Esophagus squamous epithelium (tissue), 5 donors: ENCODE results near the gene SIK3. TPM values are rescaled to one million over a fixed set of nuclear protein-coding genes. Genes with fewer than 3 reads are reported as not detected.
"Not testable (repeated sequence)": the region's sequence is repeated elsewhere in the genome, so short reads cannot be mapped to it uniquely, and the experiment has no call there.

Source experiments
- DNase-seq: peaks from one replicate; lab custom pipeline; 2025; lab: John Stamatoyannopoulos, UW
- H3K27ac ChIP-seq, 4 donors: fragments of 200-600 bp; sonication (generic); one replicate each; pipeline ENCODE4 v1.5.1; 2016 to 2019; ENCODE audit warnings: mild to moderate bottlenecking in 1 of 4
- H3K27me3 ChIP-seq, 4 donors: fragments of 200-600 bp; sonication (generic); 1 replicate in 3 of 4; 2 replicates in 1 of 4; pipeline versions ENCODE4 v1.5.1 to v1.6.0; 2017 to 2021; ENCODE audit warnings: antibody characterized with exemption in 1 of 4
- H3K36me3 ChIP-seq, 3 donors: fragments of 200-600 bp; sonication (generic); one replicate each; pipeline ENCODE4 v1.5.1; 2016 to 2019
- H3K4me1 ChIP-seq, 3 donors: fragments of 200-600 bp; sonication (generic); one replicate each; pipeline ENCODE4 v1.5.1; 2017 to 2019
- H3K4me3 ChIP-seq, 4 donors: fragments of 200-600 bp; sonication (generic); 1 replicate in 3 of 4; 2 replicates in 1 of 4; pipeline ENCODE4 v1.5.1; 2016 to 2019; ENCODE audit warnings: mild to moderate bottlenecking in 2 of 4, moderate library complexity in 1 of 4
- H3K9me3 ChIP-seq, 3 donors: fragments of 200-600 bp; sonication (generic); one replicate each; pipeline ENCODE4 v1.5.1; 2016 to 2019
- CTCF ChIP-seq, 6 experiments: fragments of 450-650 bp in 4 of 6; fragments of 200-600 bp in 2 of 6; sonication (generic) in 2 of 6; IDR thresholded peaks; one replicate each; pipeline ENCODE4 v1.5.1; 2016 to 2019; ENCODE audit warnings: antibody characterized with exemption in 6 of 6, mild to moderate bottlenecking in 4 of 6, moderate library complexity in 4 of 6
- POLR2A ChIP-seq, 4 donors: fragments of 450-650 bp; IDR thresholded peaks; one replicate each; pipeline ENCODE4 v1.6.1; 2017; ENCODE audit warnings: antibody characterized with exemption in 4 of 4, mild to moderate bottlenecking in 4 of 4, moderate library complexity in 3 of 4
- WGBS, 2 donors: methylation state at CpG; one replicate each; pipeline ENCODE4 v1.1.5; 2018; 5-methylcytosine and 5-hydroxymethylcytosine counted together
- intact Hi-C: fragments of 100-400 bp; cut with DNase I; formaldehyde crosslinking; loops from one replicate; pipeline ENCODE4 v1.15.0; 2022
- total RNA-seq, 4 donors: library from RNA; depleted of rRNA; stranded (reverse); fragments of >200 nt; gene quantifications; one replicate each; pipeline ENCODE4 v1.1.0, GENCODE V29; 2016
- donor health status: DM: yes; HTN: yes; CAD: no.

SIK3 gene
- total RNA-seq, 4 donors from 2014 or later: 16.2 to 35.1 (median 20.3) TPM

- DNase-seq: no peak
- peaks cover 0 to 9% (median 0%) of the 10 kb centered on the region in 4 donors for H3K27me3 ChIP-seq
- TF ChIP-seq POLR2A (IDR thresholded peaks at IDR 0.05) (no peak), CTCF (IDR thresholded peaks at IDR 0.05) (no peak)
- no peaks in the 10 kb centered on the region for H3K9me3 ChIP-seq
- 71 to 93% methylated on average over 6 to 9 of the region's 19 CpGs for WGBS, 2 donors
- intact Hi-C loops: no loop called here
- H3K4me1 ChIP-seq: peaks cover 14 to 22% (median 15%) of the 10 kb centered on the region in 3 donors
- H3K4me3 ChIP-seq: no peak within 1 kb of the TSS
- no peaks in the 10 kb centered on the region for H3K36me3 ChIP-seq
- peak within 1 kb of the TSS in 2 of 4 donors; percentile 58 to 81 for H3K27ac ChIP-seq
Observed at GRCh38 chr11:116837231-116838091, 260.8 kb downstream of the SIK3 start, which contains the start of gene APOA1. Gene APOA1 (minus strand): TSS chr11:116837622. CDS start chr11:116837387, 235 bp downstream.

GRCh38 chr11:116836632-116836991, 261.6 kb downstream of the SIK3 start:
- DNase-seq: no peak
- intact Hi-C loops: no loop called here
- H3K27me3 ChIP-seq: peaks cover 0 to 9% (median 0%) of the 10 kb centered on the region in 4 donors
- TF ChIP-seq POLR2A (IDR thresholded peaks at IDR 0.05): no peak
- no peak for TF ChIP-seq CTCF (IDR thresholded peaks at IDR 0.05)
- WGBS, 2 donors: 76 to 90% methylated on average over 6 to 7 of the region's 7 CpGs
- no peaks in the 10 kb centered on the region for H3K36me3 ChIP-seq
- peaks cover 14 to 22% (median 15%) of the 10 kb centered on the region in 3 donors for H3K4me1 ChIP-seq
- no peak overlapping the region for H3K4me3 ChIP-seq
- no peaks in the 10 kb centered on the region for H3K9me3 ChIP-seq
- peak overlapping the region in 2 of 4 donors; percentile 58 to 81 for H3K27ac ChIP-seq

GRCh38 chr11:116835791-116836631, 262.2 kb downstream of the SIK3 start:
- peaks cover 14 to 22% (median 15%) of the 10 kb centered on the region in 3 donors for H3K4me1 ChIP-seq
- H3K4me3 ChIP-seq: peak overlapping the region in 3 of 4 donors; percentile 37 to 66 (median 39)
- H3K27me3 ChIP-seq: peaks cover 0 to 9% (median 0%) of the 10 kb centered on the region in 4 donors
- no peak for DNase-seq
- WGBS, 2 donors: 26% methylated on average over 9 of the region's 57 CpGs; no CpG with 5 or more reads in 1 of the 2 donors
- H3K9me3 ChIP-seq: no peaks in the 10 kb centered on the region
- no peaks in the 10 kb centered on the region for H3K36me3 ChIP-seq
- TF ChIP-seq POLR2A (IDR thresholded peaks at IDR 0.05): no peak
- peak; percentile 37 to 69 (median 53) for TF ChIP-seq CTCF (IDR thresholded peaks at IDR 0.05)
- H3K27ac ChIP-seq: peak overlapping the region; percentile 32 to 87 (median 81)
- intact Hi-C loops: no loop called here

GRCh38 chr11:116835042-116835772, 263.0 kb downstream of the SIK3 start:
- H3K4me1 ChIP-seq: peaks cover 14 to 22% (median 15%) of the 10 kb centered on the region in 3 donors
- H3K9me3 ChIP-seq: no peaks in the 10 kb centered on the region
- peak overlapping the region in 3 of 4 donors; percentile 37 to 66 (median 39) for H3K4me3 ChIP-seq
- TF ChIP-seq CTCF (IDR thresholded peaks at IDR 0.05): no peak
- no peak for TF ChIP-seq POLR2A (IDR thresholded peaks at IDR 0.05)
- peak overlapping the region; percentile 32 to 87 (median 81) for H3K27ac ChIP-seq
- no peaks in the 10 kb centered on the region for H3K36me3 ChIP-seq
- peaks cover 0 to 9% (median 0%) of the 10 kb centered on the region in 4 donors for H3K27me3 ChIP-seq
- 65 to 86% methylated on average over 7 to 10 of the region's 28 CpGs for WGBS, 2 donors
- no peak for DNase-seq
- intact Hi-C loops: no loop called here

GRCh38 chr11:116834535-116835041, 263.6 kb downstream of the SIK3 start:
- Histone ChIP-seq H3K4me1 (peaks cover 14 to 22% (median 15%) of the 10 kb centered on the region in 3 donors), H3K27ac (peak overlapping the region in 3 of 4 donors; percentile 81 to 87 (median 81))
- H3K27me3 ChIP-seq, H3K9me3 ChIP-seq, H3K36me3 ChIP-seq, DNase-seq, intact Hi-C loops, H3K4me3 ChIP-seq: not testable (repeated sequence)
- 73 to 100% methylated on average over 3 to 8 of the region's 13 CpGs for whole genome bisulfite sequencing, 2 donors
